WTC11 (cell line): Measurements from ENCODE around the gene SLC10A7. TPM values are rescaled to one million over a fixed set of nuclear protein-coding genes. Genes with fewer than 3 reads are reported as not detected.

Experiments
- ATAC-seq: fragments of 200-7000 bp; cut with Tn5 transposase; 2 replicates; pipeline ENCODE4 v1.10.0; 2021; ENCODE audit warnings: mild to moderate bottlenecking, moderate library complexity
- CTCF ChIA-PET: fragments of 300-600 bp; sonication (Branson Sonifier 250); formaldehyde crosslinking; loops from one replicate; lab custom pipeline; 2021; ENCODE audit warnings: antibody characterized with exemption; lab: Charles Lee
- POLR2A ChIA-PET: fragments of 350-600 bp; sonication (Branson Sonifier 250); formaldehyde crosslinking; loops from one replicate; lab custom pipeline; 2021; ENCODE audit warnings: antibody characterized with exemption; lab: Charles Lee
- DNase-seq: peaks from one replicate; pipeline ENCODE4 v3.0.0; 2021; ENCODE audit warnings: low spot score
- H3K27ac Mint-ChIP-seq: 2 replicates; pipeline ENCODE4 v1.8.0; 2021; ENCODE audit warnings: mixed read lengths
- H3K27me3 Mint-ChIP-seq: 2 replicates; pipeline ENCODE4 v1.8.0; 2021; ENCODE audit warnings: low read depth, mild to moderate bottlenecking, moderate library complexity, mixed read lengths
- H3K36me3 Mint-ChIP-seq: 2 replicates; pipeline ENCODE4 v1.8.0; 2021; ENCODE audit warnings: mixed read lengths
- H3K4me1 Mint-ChIP-seq: 2 replicates; pipeline ENCODE4 v1.8.0; 2022; ENCODE audit warnings: mixed read lengths
- H3K4me3 Mint-ChIP-seq: 2 replicates; pipeline ENCODE4 v1.8.0; 2021; ENCODE audit warnings: mild to moderate bottlenecking, moderate library complexity, mixed read lengths
- H3K9me3 Mint-ChIP-seq: 2 replicates; pipeline ENCODE4 v1.8.0; 2021; ENCODE audit warnings: mixed read lengths
- ATF6 ChIP-seq: sonication (generic); formaldehyde crosslinking; IDR thresholded peaks from 2 replicates; pipeline ENCODE4 v1.8.1; 2023; ENCODE audit warnings: mild to moderate bottlenecking, missing genetic modification reagents
- E2F1 ChIP-seq: sonication (generic); formaldehyde crosslinking; IDR thresholded peaks from 2 replicates; pipeline ENCODE4 v1.8.0; 2022; ENCODE audit warnings: mild to moderate bottlenecking, missing genetic modification reagents
- ETV6 ChIP-seq: sonication (generic); formaldehyde crosslinking; IDR thresholded peaks from 2 replicates; pipeline ENCODE4 v1.8.1; 2022; ENCODE audit warnings: mild to moderate bottlenecking, missing genetic modification reagents
- FOXK1 ChIP-seq: sonication (generic); formaldehyde crosslinking; IDR thresholded peaks from 2 replicates; pipeline ENCODE4 v1.8.0; 2022; ENCODE audit warnings: mild to moderate bottlenecking, moderate library complexity, missing genetic modification reagents
- HMGA2 ChIP-seq: fragments of 250-450 bp; sonication (Bioruptor Pico); IDR thresholded peaks from 2 replicates; pipeline ENCODE4 v1.4.0; 2021; ENCODE audit warnings: mild to moderate bottlenecking, moderate library complexity
- SP1 ChIP-seq: sonication (generic); formaldehyde crosslinking; conservative IDR thresholded peaks from 2 replicates; pipeline ENCODE4 v1.8.1; 2022; ENCODE audit warnings: missing genetic modification reagents
- TEAD1 ChIP-seq: sonication (generic); formaldehyde crosslinking; IDR thresholded peaks from 2 replicates; pipeline ENCODE4 v1.8.0; 2022; ENCODE audit warnings: mild to moderate bottlenecking, missing genetic modification reagents
- ZMAT4 ChIP-seq: fragments of 250-450 bp; sonication (Bioruptor Pico); IDR thresholded peaks from 2 replicates; pipeline ENCODE4 v1.9.0; 2021; ENCODE audit warnings: mild to moderate bottlenecking
- ZNF121 ChIP-seq: sonication (generic); formaldehyde crosslinking; IDR thresholded peaks from 2 replicates; pipeline ENCODE4 v1.8.0; 2023; ENCODE audit warnings: missing genetic modification reagents
- ZNF219 ChIP-seq: sonication (generic); formaldehyde crosslinking; IDR thresholded peaks from 2 replicates; pipeline ENCODE4 v1.8.0; 2023; ENCODE audit warnings: missing genetic modification reagents, mild to moderate bottlenecking, borderline replicate concordance
- ZNF423 ChIP-seq: fragments of 250-450 bp; sonication (Bioruptor Pico); IDR thresholded peaks from 2 replicates; pipeline ENCODE4 v2.1.2; 2022; ENCODE audit warnings: mild to moderate bottlenecking, moderate library complexity
- total RNA-seq: library from RNA; stranded (reverse); gene quantifications from 3 replicates; pipeline ENCODE4 v1.2.3, GENCODE V29; 2021
- TF ChIP-seq, protein P1 (sequence below): sonication (generic); formaldehyde crosslinking; IDR thresholded peaks from 2 replicates; pipeline ENCODE4 v1.8.1; 2023; ENCODE audit warnings: mild to moderate bottlenecking, missing genetic modification reagents, borderline replicate concordance
- TF ChIP-seq, protein P2 (sequence below): sonication (generic); formaldehyde crosslinking; IDR thresholded peaks from 2 replicates; pipeline ENCODE4 v1.8.1; 2023; ENCODE audit warnings: mild to moderate bottlenecking, missing genetic modification reagents, moderate library complexity
- TF ChIP-seq, protein P3 (sequence below): sonication (generic); formaldehyde crosslinking; IDR thresholded peaks from 2 replicates; pipeline ENCODE4 v1.8.0; 2022; ENCODE audit warnings: missing genetic modification reagents
- TF ChIP-seq, protein P4 (sequence below): sonication (generic); formaldehyde crosslinking; IDR thresholded peaks from 2 replicates; pipeline ENCODE4 v1.8.1; 2022; ENCODE audit warnings: low read depth, mild to moderate bottlenecking, moderate library complexity, missing genetic modification reagents, borderline replicate concordance
- TF ChIP-seq, protein P5 (sequence below): sonication (generic); formaldehyde crosslinking; IDR thresholded peaks from 2 replicates; pipeline ENCODE4 v1.8.1; 2022; ENCODE audit warnings: mild to moderate bottlenecking, missing genetic modification reagents, moderate library complexity, borderline replicate concordance

SLC10A7 gene
- total RNA-seq, 1 experiment from 2014 or later: 5.0 TPM

DNA sequence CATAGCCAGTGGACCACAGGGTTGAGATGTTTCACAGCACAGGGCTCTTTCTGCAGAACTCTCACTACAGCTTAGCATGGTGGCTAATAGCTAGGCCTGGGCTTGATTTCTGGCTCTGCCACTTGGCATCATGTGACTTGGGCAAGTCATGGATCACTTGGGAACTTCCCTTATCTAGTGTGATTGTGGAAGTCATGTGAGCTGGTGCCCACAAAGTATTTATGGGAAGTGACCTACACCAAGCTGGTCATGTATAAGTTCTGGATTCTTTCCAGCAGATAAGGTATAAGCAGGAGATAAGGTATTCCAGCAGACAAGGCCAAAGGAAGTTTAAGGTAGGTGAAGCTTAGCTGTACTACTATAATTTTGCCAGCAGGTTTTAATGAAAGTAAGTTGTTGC is 246.4 kb downstream of the SLC10A7 start:
- Mint-ChIP-seq H3K4me3 (no peak overlapping the region), H3K27ac (no peak overlapping the region), H3K9me3 (no peaks in the 10 kb centered on the region), H3K27me3 (no peaks in the 10 kb centered on the region), H3K4me1 (no peaks in the 10 kb centered on the region), H3K36me3 (no peaks in the 10 kb centered on the region)
- ATAC-seq: no peak
- ChIA-PET CTCF (no interaction called here), POLR2A (no interaction called here)
- no peak for DNase-seq
- TF ChIP-seq ZNF423 (CRISPR knock-in tag): no peak
- TF ChIP-seq TEAD1 (CRISPR knock-in tag): no peak
- TF ChIP-seq, protein P1, sequence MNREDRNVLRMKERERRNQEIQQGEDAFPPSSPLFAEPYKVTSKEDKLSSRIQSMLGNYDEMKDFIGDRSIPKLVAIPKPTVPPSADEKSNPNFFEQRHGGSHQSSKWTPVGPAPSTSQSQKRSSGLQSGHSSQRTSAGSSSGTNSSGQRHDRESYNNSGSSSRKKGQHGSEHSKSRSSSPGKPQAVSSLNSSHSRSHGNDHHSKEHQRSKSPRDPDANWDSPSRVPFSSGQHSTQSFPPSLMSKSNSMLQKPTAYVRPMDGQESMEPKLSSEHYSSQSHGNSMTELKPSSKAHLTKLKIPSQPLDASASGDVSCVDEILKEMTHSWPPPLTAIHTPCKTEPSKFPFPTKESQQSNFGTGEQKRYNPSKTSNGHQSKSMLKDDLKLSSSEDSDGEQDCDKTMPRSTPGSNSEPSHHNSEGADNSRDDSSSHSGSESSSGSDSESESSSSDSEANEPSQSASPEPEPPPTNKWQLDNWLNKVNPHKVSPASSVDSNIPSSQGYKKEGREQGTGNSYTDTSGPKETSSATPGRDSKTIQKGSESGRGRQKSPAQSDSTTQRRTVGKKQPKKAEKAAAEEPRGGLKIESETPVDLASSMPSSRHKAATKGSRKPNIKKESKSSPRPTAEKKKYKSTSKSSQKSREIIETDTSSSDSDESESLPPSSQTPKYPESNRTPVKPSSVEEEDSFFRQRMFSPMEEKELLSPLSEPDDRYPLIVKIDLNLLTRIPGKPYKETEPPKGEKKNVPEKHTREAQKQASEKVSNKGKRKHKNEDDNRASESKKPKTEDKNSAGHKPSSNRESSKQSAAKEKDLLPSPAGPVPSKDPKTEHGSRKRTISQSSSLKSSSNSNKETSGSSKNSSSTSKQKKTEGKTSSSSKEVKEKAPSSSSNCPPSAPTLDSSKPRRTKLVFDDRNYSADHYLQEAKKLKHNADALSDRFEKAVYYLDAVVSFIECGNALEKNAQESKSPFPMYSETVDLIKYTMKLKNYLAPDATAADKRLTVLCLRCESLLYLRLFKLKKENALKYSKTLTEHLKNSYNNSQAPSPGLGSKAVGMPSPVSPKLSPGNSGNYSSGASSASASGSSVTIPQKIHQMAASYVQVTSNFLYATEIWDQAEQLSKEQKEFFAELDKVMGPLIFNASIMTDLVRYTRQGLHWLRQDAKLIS (CRISPR knock-in tag): no peak
- TF ChIP-seq, protein P2, sequence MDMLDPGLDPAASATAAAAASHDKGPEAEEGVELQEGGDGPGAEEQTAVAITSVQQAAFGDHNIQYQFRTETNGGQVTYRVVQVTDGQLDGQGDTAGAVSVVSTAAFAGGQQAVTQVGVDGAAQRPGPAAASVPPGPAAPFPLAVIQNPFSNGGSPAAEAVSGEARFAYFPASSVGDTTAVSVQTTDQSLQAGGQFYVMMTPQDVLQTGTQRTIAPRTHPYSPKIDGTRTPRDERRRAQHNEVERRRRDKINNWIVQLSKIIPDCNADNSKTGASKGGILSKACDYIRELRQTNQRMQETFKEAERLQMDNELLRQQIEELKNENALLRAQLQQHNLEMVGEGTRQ (CRISPR knock-in tag): no peak
- TF ChIP-seq ZNF121 (CRISPR knock-in tag): no peak
- no peak for TF ChIP-seq ZMAT4
- no peak for TF ChIP-seq ZNF219 (CRISPR knock-in tag)
- TF ChIP-seq, protein P3, sequence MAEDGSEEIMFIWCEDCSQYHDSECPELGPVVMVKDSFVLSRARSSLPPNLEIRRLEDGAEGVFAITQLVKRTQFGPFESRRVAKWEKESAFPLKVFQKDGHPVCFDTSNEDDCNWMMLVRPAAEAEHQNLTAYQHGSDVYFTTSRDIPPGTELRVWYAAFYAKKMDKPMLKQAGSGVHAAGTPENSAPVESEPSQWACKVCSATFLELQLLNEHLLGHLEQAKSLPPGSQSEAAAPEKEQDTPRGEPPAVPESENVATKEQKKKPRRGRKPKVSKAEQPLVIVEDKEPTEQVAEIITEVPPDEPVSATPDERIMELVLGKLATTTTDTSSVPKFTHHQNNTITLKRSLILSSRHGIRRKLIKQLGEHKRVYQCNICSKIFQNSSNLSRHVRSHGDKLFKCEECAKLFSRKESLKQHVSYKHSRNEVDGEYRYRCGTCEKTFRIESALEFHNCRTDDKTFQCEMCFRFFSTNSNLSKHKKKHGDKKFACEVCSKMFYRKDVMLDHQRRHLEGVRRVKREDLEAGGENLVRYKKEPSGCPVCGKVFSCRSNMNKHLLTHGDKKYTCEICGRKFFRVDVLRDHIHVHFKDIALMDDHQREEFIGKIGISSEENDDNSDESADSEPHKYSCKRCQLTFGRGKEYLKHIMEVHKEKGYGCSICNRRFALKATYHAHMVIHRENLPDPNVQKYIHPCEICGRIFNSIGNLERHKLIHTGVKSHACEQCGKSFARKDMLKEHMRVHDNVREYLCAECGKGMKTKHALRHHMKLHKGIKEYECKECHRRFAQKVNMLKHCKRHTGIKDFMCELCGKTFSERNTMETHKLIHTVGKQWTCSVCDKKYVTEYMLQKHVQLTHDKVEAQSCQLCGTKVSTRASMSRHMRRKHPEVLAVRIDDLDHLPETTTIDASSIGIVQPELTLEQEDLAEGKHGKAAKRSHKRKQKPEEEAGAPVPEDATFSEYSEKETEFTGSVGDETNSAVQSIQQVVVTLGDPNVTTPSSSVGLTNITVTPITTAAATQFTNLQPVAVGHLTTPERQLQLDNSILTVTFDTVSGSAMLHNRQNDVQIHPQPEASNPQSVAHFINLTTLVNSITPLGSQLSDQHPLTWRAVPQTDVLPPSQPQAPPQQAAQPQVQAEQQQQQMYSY (CRISPR knock-in tag): no peak
- TF ChIP-seq ETV6 (CRISPR knock-in tag): no peak

- POLR2A ChIA-PET: no interaction called here
- H3K9me3 Mint-ChIP-seq: no peaks in the 10 kb centered on the region
- no peaks in the 10 kb centered on the region for H3K4me1 Mint-ChIP-seq
- H3K4me3 Mint-ChIP-seq: no peak overlapping the region
- H3K27ac Mint-ChIP-seq: no peak overlapping the region
- no peaks in the 10 kb centered on the region for H3K36me3 Mint-ChIP-seq
- CTCF ChIA-PET: no interaction called here
- no peak for DNase-seq
- no peaks in the 10 kb centered on the region for H3K27me3 Mint-ChIP-seq
- no peak for ATAC-seq
- TF ChIP-seq HMGA2 (CRISPR knock-in tag) (no peak), E2F1 (CRISPR knock-in tag) (no peak), ATF6 (CRISPR knock-in tag) (no peak), TEAD1 (CRISPR knock-in tag) (no peak), FOXK1 (CRISPR knock-in tag) (no peak), SP1 (CRISPR knock-in tag) (no peak)
- TF ChIP-seq, protein P3 (CRISPR knock-in tag): no peak
- TF ChIP-seq, protein P4, sequence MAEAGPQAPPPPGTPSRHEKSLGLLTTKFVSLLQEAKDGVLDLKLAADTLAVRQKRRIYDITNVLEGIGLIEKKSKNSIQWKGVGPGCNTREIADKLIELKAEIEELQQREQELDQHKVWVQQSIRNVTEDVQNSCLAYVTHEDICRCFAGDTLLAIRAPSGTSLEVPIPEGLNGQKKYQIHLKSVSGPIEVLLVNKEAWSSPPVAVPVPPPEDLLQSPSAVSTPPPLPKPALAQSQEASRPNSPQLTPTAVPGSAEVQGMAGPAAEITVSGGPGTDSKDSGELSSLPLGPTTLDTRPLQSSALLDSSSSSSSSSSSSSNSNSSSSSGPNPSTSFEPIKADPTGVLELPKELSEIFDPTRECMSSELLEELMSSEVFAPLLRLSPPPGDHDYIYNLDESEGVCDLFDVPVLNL (CRISPR knock-in tag): no peak
- TF ChIP-seq, protein P5, sequence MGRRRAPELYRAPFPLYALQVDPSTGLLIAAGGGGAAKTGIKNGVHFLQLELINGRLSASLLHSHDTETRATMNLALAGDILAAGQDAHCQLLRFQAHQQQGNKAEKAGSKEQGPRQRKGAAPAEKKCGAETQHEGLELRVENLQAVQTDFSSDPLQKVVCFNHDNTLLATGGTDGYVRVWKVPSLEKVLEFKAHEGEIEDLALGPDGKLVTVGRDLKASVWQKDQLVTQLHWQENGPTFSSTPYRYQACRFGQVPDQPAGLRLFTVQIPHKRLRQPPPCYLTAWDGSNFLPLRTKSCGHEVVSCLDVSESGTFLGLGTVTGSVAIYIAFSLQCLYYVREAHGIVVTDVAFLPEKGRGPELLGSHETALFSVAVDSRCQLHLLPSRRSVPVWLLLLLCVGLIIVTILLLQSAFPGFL (CRISPR knock-in tag): no peak
Observed at GRCh38 chr4:146274774-146275173, 247.0 kb downstream of the SLC10A7 start.
